GM23338 (cell line): ENCODE results near the gene ITPRIP. TPM values are rescaled to one million over a fixed set of nuclear protein-coding genes. Genes with fewer than 3 reads are reported as not detected.

Source experiments
- ATAC-seq: fragments of 200-7000 bp; cut with Tn5 transposase; 3 replicates; pipeline ENCODE4 v1.9.1; 2020
- DNase-seq: peaks from one replicate; pipeline ENCODE4 v3.0.0-alpha.2; 2015; ENCODE audit warnings: low spot score
- H2AFZ ChIP-seq: fragments of 200-600 bp; sonication (generic); 2 replicates; pipeline ENCODE4 v1.8.0; 2016; ENCODE audit warnings: antibody characterized with exemption, mild to moderate bottlenecking, moderate library complexity
- H3F3A ChIP-seq: fragments of 200-600 bp; sonication (generic); replicated peaks from 2 replicates; pipeline ENCODE4 v1.8.0; 2017; ENCODE audit warnings: antibody characterized with exemption, mixed run types, low read depth
- H3K27ac ChIP-seq: fragments of 200-600 bp; sonication (generic); 2 replicates; pipeline ENCODE4 v1.6.1; 2016; ENCODE audit warnings: low read depth
- H3K27me3 ChIP-seq: fragments of 200-600 bp; sonication (generic); 2 replicates; pipeline ENCODE4 v1.8.0; 2016; ENCODE audit warnings: mild to moderate bottlenecking, mixed run types, moderate library complexity; ENCODE audit not compliant: insufficient read depth
- H3K36me3 ChIP-seq: fragments of 200-600 bp; sonication (generic); 2 replicates; pipeline ENCODE4 v1.8.0; 2016; ENCODE audit warnings: mild to moderate bottlenecking; ENCODE audit not compliant: insufficient read depth
- H3K4me1 ChIP-seq: fragments of 200-600 bp; sonication (generic); 2 replicates; pipeline ENCODE4 v1.8.0; 2016; ENCODE audit warnings: mild to moderate bottlenecking, moderate library complexity; ENCODE audit not compliant: insufficient read depth
- H3K4me2 ChIP-seq: fragments of 200-600 bp; sonication (generic); 2 replicates; pipeline ENCODE4 v1.7.1; 2017; ENCODE audit warnings: mixed run types
- H3K4me3 ChIP-seq: fragments of 200-600 bp; sonication (generic); 2 replicates; pipeline ENCODE4 v1.6.1; 2016; ENCODE audit warnings: mixed run types
- H3K79me2 ChIP-seq: fragments of 200-600 bp; sonication (generic); replicated peaks from 2 replicates; pipeline ENCODE4 v1.8.0; 2017; ENCODE audit warnings: mild to moderate bottlenecking; ENCODE audit not compliant: insufficient read depth
- H3K9me2 ChIP-seq: fragments of 200-600 bp; sonication (generic); 2 replicates; pipeline ENCODE4 v1.8.0; 2017; ENCODE audit not compliant: insufficient read depth
- H4K20me1 ChIP-seq: fragments of 200-600 bp; sonication (generic); replicated peaks from 2 replicates; pipeline ENCODE4 v1.8.0; 2017; ENCODE audit warnings: mild to moderate bottlenecking; ENCODE audit not compliant: insufficient read depth
- H3K27ac Mint-ChIP-seq: 2 replicates; pipeline ENCODE4 v1.8.0; 2020; ENCODE audit warnings: inconsistent platforms, mild to moderate bottlenecking, moderate library complexity, mixed read lengths
- H3K27me3 Mint-ChIP-seq: 3 replicates; pipeline ENCODE4 v1.8.0; 2022; ENCODE audit warnings: low read depth, mild to moderate bottlenecking, moderate library complexity, mixed read lengths, inconsistent platforms; ENCODE audit not compliant: insufficient read depth, poor library complexity
- H3K36me3 Mint-ChIP-seq: 3 replicates; pipeline ENCODE4 v1.8.0; 2021; ENCODE audit warnings: low read depth, mild to moderate bottlenecking, inconsistent platforms, moderate library complexity, mixed read lengths
- H3K4me1 Mint-ChIP-seq: 3 replicates; pipeline ENCODE4 v1.8.0; 2020; ENCODE audit warnings: mild to moderate bottlenecking, inconsistent platforms, mixed read lengths
- H3K4me3 Mint-ChIP-seq: 3 replicates; pipeline ENCODE4 v1.8.0; 2021; ENCODE audit warnings: moderate library complexity, mild to moderate bottlenecking, inconsistent platforms, mixed read lengths
- H3K9me3 Mint-ChIP-seq: 3 replicates; pipeline ENCODE4 v1.8.0; 2020; ENCODE audit warnings: moderate library complexity, mild to moderate bottlenecking, inconsistent platforms, mixed read lengths
- CREB1 ChIP-seq: fragments of 250-450 bp; sonication (Bioruptor Pico); IDR thresholded peaks from 2 replicates; pipeline ENCODE4 v1.5.0; 2020; ENCODE audit warnings: low read depth, mild to moderate bottlenecking, moderate library complexity
- ETS1 ChIP-seq: IDR thresholded peaks from 2 replicates; pipeline ENCODE4 v1.6.1; 2016; ENCODE audit warnings: antibody characterized with exemption
- EZH2phosphoT487 ChIP-seq: fragments of 200-600 bp; sonication (generic); IDR thresholded peaks from one replicate; pipeline ENCODE4 v1.8.1; 2018; ENCODE audit warnings: antibody characterized with exemption; ENCODE audit not compliant: unreplicated experiment
- NANOG ChIP-seq: IDR thresholded peaks from 2 replicates; pipeline ENCODE4 v1.6.1; 2016; ENCODE audit warnings: antibody characterized with exemption, borderline replicate concordance
- POLR2AphosphoS5 ChIP-seq: IDR thresholded peaks from 2 replicates; pipeline ENCODE4 v1.6.1; 2016; ENCODE audit warnings: antibody characterized with exemption, low read depth
- STAT1 ChIP-seq: IDR thresholded peaks from one replicate; pipeline ENCODE4 v1.6.1; 2016; ENCODE audit warnings: antibody characterized with exemption; ENCODE audit not compliant: unreplicated experiment
- ZNF114 ChIP-seq: fragments of 250-450 bp; sonication (Bioruptor Pico); IDR thresholded peaks from 2 replicates; pipeline ENCODE4 v1.5.0; 2020; ENCODE audit warnings: mild to moderate bottlenecking, moderate library complexity
- ZNF331 ChIP-seq: fragments of 250-450 bp; sonication (Bioruptor Pico); IDR thresholded peaks from 2 replicates; pipeline ENCODE4 v1.5.0; 2020; ENCODE audit warnings: low read depth, mild to moderate bottlenecking, moderate library complexity
- ZNF462 ChIP-seq: fragments of 250-450 bp; sonication (Bioruptor Pico); IDR thresholded peaks from 2 replicates; pipeline ENCODE4 v1.5.0; 2020; ENCODE audit warnings: mild to moderate bottlenecking, moderate library complexity
- polyA plus RNA-seq: library from polyadenylated mRNA; unstranded; fragments of >200 nt; fragmentation: Nextera tagmentation; extraction: Ambion mirVana; gene quantifications from 2 replicates; pipeline ENCODE4 v1.2.1, GENCODE V29; 2016
- total RNA-seq: library from RNA; depleted of rRNA; stranded (reverse); fragments of >200 nt; shearing (Covaris generic); gene quantifications from 2 replicates; pipeline ENCODE4 v1.2.3, GENCODE V29; 2014

ITPRIP gene
- total and polyA plus RNA-seq, 2 experiments from 2014 or later: 6.9 to 15.2 TPM

- H3K27me3 Mint-ChIP-seq: peaks cover 12% of the 10 kb centered on the region
These were observed 60.5 kb downstream of the ITPRIP start for GRCh38 chr10:104277785-104278184.

More at GRCh38 chr10:104277785-104278184, 60.5 kb downstream of the ITPRIP start:
- Mint-ChIP-seq H3K4me1 (peaks cover 17% of the 10 kb centered on the region; the same call in 2 of the 3 replicates), H3K36me3 (peaks cover 12% of the 10 kb centered on the region; the same call in 1 of the 3 replicates), H3K27ac (no peak overlapping the region), H3K9me3 (no peaks in the 10 kb centered on the region), H3K4me3 (no peak overlapping the region)
- Histone ChIP-seq H3K9me2 (no peaks in the 10 kb centered on the region), H4K20me1 (no peaks in the 10 kb centered on the region; the same call in 1 of the 2 replicates), H3K27ac (no peak overlapping the region), H3K36me3 (no peaks in the 10 kb centered on the region), H3F3A (no peaks in the 10 kb centered on the region), H3K27me3 (0 out of 2 replicates have a peak, but pooled peaks cover 8% of the 10 kb centered on the region), H3K4me2 (no peak overlapping the region), H3K79me2 (peaks cover 16% of the 10 kb centered on the region), H3K4me1 (peaks cover 17% of the 10 kb centered on the region), H2AFZ (no peak overlapping the region), H3K4me3 (no peak overlapping the region)
- TF ChIP-seq ZNF114 (CRISPR knock-in tag) (no peak), ZNF331 (no peak), CREB1 (CRISPR knock-in tag) (no peak), ZNF462 (no peak), NANOG (no peak), POLR2AphosphoS5 (no peak), STAT1 (no peak), ETS1 (no peak), EZH2phosphoT487 (no peak)
- ATAC-seq: no peak
- DNase-seq: no peak
